ENCODE data around the gene HOXD1.

HOXD1 gene

GRCh38 chr2:176187899-176188773 lies at the start of gene HOXD1:
HOXD1 (plus strand) TSS chr2:176188668; CDS start chr2:176188802, 134 bp downstream.
- no peak for DNase-seq

DNA sequence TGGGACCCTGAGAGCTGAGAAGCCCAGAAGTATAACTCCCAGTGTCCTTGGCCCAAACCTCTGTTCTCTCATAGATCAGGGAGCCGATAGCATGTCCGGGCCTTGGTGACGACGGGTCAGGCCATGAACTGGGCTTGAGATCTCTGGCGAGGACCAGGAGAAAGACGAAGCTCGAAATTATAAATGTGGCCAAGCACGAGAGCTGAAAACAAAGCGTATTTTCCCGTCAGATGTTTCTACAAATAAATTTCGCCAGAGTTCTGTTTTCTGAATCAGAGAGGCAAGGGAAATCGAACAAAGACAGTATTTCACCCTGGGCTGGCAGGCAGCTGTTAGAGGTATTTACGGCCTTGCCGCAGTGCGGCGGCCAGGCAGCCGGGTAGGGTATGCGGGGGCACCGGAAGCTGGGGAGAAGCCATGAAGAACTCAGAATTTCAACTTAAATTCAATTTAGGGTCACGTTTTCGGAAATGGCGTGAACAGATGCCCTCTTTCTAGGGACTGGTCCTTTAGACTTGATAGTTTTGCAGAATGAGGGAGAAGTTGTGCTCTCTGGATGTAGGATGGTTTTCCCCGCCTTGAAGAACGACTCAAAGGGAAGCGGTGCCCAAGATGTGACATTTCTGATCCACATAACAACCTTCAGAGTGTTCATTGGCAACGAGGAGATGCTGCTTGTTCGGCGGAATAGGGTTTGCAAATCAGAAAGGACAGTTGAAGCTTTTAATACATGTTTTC lies 49.4 kb upstream of the HOXD1 start:
- DNase-seq, result no peak

DNA sequence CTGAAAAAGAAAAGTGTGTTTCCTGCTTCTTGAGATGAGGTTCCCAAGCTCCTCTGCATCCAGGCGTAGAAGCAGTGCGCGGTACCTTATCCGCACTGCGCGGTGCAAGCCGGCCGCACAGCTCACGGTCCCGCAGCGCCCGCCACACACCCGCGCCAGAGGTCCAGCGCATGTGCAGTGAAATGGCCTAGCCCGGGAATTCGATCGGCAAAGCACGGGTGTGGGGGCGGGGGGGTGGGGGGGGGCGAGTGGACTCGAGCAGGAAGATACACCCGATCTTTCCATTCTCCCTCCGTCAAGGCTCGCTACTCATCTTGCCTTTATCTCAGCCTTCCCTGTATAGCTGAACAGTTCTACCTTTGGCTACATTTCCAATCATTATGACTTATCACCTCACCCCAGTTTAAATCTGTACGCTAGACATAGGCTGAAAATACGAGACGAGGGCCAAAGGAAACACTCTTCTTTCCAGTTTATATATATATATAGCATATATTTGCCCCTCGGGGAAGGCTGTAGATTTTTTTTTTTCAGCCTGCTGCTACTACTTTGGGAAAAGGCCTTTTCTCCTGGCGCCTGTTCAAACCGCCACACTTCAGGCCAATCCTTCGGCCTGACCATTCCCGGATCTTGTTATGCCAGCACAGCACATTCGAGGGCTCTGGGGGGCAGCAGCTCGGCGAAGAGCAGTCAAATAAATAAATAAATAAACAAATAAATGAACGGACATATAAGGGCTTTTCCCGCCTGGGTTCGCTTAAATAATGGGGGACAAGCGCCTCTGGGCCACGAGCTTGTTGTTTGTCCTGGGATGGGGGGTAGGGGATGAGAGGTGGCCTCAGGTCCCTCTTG lies 48.6 kb upstream of the HOXD1 start:
- no peak for DNase-seq

DNA sequence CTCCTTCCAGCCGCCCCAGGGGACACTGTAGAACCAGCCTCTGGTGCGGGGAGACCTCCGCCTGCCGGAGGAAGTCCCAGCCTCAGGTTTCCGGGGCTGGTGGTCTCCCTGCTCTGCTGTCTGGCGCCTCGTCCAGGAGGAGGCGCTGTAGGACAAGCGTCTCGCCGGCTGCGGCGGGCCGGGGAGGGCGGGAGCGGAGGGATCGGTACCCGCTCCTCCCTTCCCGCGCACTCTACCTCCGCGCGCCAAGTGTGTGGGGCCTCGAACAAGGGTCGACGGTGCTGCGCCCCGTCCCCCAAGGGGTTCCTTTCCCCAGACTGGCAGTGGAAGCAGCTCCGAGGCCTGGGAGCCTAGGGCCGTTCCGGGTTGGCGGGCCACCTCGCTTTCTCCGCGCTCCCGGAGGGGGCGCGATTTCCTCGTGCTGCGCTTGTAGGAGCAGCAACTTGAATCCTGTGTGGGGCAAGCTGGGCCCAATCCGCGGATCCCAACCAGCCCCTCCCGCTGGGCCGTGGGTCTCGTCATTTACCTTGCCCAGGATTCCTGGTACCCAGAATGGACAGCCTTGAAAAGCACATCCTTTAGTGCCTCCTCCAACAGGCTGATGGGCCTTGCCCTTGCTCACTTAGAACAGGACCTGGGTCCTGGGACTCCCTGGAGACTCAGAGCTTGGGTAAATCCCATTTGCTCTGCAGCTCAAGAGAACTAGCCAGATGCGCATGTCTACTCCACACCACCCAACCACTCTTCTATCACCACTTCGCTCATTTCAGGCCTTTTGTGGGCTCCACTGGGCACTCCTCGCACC lies 47.8 kb upstream of the HOXD1 start:
- peak; percentile 53 for DNase-seq

- DNase-seq, result no peak
These were observed 46.2 kb upstream of the HOXD1 start for GRCh38 chr2:176142281-176142680.

- no peak for DNase-seq
These were observed 43.1 kb upstream of the HOXD1 start for GRCh38 chr2:176145085-176145969.

- no peak for DNase-seq
These were observed 42.4 kb upstream of the HOXD1 start for GRCh38 chr2:176146101-176146500.

DNA sequence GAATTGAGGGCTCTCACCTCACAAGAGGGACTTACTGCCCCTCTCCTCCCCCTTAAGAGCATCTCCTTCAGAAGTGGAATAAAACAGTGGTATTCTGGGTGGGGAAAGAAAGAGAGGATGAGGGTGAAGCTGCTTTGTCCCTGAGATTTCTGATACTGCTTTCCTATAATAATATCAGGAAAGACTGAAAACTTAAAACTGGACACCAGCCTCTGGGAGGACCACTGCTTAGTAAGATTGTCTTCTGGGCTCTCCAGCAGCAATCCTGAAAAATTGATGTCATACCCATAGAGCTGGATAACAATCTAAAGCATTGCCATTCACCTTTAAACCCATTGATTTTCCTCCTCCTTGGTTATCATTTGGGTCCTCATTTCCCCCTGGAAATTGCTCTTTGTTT lies 41.8 kb upstream of the HOXD1 start:
- DNase-seq, result no peak

GRCh38 chr2:176147210-176147799 lies 41.2 kb upstream of the HOXD1 start:
- DNase-seq, result no peak

DNA sequence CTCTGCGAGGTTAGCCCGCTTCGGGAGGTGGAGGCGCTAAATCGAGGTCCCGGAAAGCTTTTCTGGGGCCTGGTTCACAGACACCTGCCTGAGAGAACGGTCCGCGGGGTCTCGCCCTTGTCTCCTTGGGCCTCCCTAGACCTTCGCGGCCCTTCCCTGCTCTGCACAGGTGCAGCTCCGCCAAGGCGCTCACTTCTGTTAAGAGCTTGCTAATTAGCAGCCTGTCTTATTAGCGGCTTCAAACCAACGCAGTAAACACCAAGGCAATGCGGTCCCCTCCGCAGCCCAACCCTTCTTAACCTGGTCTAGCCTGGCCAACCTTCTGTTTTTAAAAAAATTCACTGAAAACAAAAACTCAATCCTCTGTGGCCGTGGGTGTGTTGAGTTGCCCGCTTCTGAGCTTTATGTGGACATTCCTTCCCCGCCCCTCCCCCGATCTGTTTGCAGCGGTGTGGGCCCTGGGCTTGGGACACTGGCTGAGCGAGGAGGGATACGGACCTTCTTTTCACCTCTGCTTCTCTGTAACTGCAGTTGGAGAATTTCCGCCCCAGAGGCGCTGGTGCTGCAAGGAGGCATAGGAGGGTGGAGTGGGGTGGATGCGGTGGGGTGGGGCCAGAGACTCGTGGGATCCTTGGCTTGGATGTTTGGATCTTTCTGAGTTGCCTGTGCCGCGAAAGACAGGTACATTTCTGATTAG lies 40.5 kb upstream of the HOXD1 start:
- DNase-seq, result no peak

DNA sequence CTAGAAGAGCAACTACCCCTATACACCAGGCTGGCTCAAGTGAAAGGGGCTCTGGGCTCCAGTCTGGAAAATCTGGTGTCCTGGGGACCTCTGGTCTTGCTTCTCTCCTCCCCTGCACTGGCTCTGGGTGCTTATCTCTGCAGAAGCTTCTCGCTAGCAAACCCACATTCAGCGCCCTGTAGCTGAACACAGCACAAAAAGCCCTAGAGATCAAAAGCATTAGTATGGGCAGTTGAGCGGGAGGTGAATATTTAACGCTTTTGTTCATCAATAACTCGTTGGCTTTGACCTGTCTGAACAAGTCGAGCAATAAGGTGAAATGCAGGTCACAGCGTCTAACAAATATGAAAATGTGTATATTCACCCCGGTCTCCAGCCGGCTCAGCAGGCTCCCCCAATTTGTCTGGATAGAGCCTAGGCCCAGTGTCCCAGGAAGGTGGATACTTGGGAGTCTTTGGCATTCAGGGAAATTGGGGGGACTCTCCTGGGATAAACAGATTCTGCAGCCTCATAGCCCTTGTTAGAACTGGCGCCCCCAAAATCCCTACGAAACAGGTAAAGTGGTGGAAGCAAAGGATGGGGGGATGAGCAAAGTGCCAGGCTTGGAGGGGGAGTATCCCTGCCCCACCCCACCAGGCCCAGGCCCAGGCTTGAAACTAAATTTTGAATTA lies 39.6 kb upstream of the HOXD1 start:
- no peak for DNase-seq

DNA sequence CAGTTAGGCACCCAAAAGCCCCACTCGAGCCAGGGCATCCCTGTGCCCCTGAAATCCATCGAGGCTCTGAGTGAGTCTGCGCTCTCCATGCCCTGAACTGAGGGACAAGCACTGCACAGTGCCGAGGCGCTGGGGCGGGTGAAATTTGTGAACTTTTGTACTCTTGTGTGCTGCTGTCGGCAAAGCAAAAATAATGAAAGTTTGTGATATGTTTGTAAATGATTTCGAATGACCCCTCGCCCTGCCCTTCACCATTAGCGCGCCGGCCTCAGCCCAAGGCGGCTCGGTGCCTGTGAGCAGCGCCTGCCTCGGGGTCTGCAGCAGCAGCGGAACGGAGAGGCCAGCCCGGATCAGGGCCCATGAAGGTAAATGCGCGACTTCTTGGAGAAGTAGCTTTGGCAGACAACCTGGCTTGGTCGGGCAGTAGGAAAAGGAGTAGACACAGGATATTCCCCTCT lies 39.0 kb upstream of the HOXD1 start:
- no peak for DNase-seq

DNA sequence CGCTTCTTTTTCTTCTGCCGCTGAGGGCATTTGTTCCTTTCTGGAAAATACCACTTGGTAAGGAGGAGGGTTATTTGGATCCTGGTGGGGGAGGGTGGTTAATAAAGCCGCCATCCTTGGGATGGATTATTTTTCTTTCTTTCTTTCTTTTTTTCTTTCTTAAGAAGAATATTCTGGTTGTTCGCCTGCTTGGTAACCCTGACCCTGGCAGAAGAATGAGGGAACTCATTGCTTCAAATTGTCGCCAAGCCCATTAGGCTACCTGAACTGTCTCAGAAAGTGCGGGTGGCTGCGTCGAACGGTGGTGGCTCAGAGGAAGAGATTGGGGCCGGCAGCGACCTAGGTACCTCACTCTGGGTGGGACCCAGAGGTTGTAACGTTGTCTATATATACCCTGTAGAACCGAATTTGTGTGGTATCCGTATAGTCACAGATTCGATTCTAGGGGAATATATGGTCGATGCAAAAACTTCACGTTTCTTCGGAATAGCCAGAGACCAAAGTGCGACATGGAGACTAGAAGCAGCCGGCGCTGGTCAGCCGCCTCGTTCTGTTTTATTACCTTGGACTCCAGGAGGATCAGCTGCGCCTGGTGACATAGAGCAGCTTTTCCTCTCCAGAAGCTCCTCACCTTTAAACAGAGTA lies 38.4 kb upstream of the HOXD1 start:
- DNase-seq, result no peak

DNA sequence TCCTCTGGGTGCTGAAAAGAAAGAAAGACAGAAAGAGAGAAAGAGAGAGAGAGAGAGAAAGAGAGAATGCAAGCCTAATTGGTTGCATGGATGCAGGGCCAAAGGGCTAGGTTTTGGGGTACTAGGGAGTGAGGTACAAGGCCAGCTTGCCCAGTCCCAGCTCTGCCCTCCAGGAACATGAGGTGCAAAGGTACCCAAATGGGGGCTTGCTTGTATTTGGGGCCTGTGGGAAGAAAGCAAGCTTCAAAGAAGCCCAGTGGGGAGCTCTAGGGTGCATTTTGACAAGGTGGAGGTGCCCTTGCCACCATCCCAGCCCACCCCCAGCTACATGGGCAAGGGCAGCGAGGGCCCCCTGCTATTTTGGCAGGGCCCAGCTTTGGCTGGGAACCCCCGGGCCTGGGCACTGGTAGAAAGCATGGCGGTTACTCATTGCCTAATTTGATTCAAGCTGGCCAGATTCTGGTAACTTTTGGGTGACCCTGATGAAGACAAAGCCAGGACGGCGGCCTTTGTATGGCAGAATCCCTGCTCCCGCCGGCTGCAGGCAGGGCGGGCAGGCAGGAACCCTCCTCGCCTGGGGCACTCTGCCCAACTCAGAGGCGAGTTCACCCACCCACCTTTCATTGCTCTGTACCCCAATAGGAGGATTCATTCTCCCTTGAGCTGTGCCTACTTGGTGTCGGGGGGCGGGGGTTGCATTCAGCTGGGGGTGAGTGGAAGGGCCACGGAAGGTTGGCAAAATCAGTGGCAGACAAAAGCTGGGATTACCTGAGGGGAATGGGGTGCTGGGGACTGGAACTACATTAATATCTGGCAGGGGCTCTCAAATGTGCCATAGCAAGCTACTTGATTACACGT lies 37.7 kb upstream of the HOXD1 start:
- no peak for DNase-seq

DNA sequence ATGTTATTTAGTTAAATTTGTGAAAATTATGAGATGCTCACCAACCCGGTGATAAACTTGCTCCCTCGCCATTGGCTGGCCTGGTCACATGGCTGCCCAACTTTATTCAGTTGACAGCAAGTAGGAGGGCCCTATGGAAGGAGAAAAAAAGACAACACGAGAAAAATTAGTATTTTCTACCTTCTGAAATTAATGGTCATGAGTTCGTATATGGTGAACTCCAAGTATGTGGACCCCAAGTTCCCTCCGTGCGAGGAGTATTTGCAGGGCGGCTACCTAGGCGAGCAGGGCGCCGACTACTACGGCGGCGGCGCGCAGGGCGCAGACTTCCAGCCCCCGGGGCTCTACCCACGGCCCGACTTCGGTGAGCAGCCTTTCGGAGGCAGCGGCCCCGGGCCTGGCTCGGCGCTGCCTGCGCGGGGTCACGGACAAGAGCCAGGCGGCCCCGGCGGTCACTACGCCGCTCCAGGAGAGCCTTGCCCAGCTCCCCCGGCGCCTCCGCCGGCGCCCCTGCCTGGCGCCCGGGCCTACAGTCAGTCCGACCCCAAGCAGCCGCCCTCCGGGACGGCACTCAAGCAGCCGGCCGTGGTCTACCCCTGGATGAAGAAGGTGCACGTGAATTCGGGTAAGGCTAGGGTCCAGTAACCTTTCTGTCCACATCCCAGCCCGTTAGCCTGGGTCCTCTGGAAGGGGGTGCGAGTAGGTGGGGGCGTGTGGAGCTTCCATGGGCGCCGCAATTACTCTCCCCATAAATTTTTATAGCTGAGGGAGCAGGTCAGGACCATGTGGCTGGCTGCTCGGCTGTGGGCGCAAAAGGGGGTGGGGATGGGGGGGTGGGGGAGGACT lies 36.8 kb upstream of the HOXD1 start, which contains the start of gene HOXD4:
TSS of gene HOXD4 (plus strand) at position 109 of the 846 bp plus-strand sequence. CDS start at position 193, 84 bp downstream.
- DNase-seq, result no peak

GRCh38 chr2:176152350-176153181 lies 35.9 kb upstream of the HOXD1 start:
- DNase-seq, result no peak
